Immature natural killer cell (primary cell): ENCODE results near the gene CBX4. TPM values are rescaled to one million over a fixed set of nuclear protein-coding genes. Genes with fewer than 3 reads are reported as not detected.

Experiments
- DNase-seq, 3 donors: peaks; one replicate each; pipeline ENCODE4 v3.0.0; 2022; ENCODE audit warnings: mixed read lengths in 1 of 3
- H3K27ac Mint-ChIP-seq, 6 donors: one replicate each; pipeline ENCODE4 v1.8.0; 2020; ENCODE audit warnings: mixed read lengths in 6 of 6, mild to moderate bottlenecking in 5 of 6, inconsistent platforms in 4 of 6, moderate library complexity in 3 of 6
- H3K27me3 Mint-ChIP-seq, 3 donors: one replicate each; pipeline ENCODE4 v1.8.0; 2020 to 2021; ENCODE audit warnings: low read depth in 3 of 3, mild to moderate bottlenecking in 3 of 3, mixed read lengths in 3 of 3, moderate library complexity in 3 of 3, inconsistent platforms in 1 of 3
- H3K36me3 Mint-ChIP-seq, 3 donors: one replicate each; pipeline ENCODE4 v1.8.0; 2020; ENCODE audit warnings: mixed read lengths in 3 of 3, inconsistent platforms in 2 of 3, mild to moderate bottlenecking in 2 of 3
- H3K4me1 Mint-ChIP-seq, 2 donors: one replicate each; pipeline ENCODE4 v1.8.0; 2020; ENCODE audit warnings: inconsistent platforms in 2 of 2, mild to moderate bottlenecking in 2 of 2, mixed read lengths in 2 of 2, moderate library complexity in 1 of 2
- H3K4me3 Mint-ChIP-seq, 5 donors: one replicate each; pipeline ENCODE4 v1.8.0; 2020; ENCODE audit warnings: mild to moderate bottlenecking in 5 of 5, mixed read lengths in 5 of 5, inconsistent platforms in 3 of 5, moderate library complexity in 3 of 5
- H3K9me3 Mint-ChIP-seq, 6 donors: one replicate each; pipeline ENCODE4 v1.8.0; 2020; ENCODE audit warnings: mild to moderate bottlenecking in 6 of 6, mixed read lengths in 6 of 6, inconsistent platforms in 4 of 6, moderate library complexity in 3 of 6
- polyA plus RNA-seq, 3 donors: library from polyadenylated mRNA; unstranded; fragments of 300-500 nt; fragmentation: Illumina TruSeq; gene quantifications; one replicate each; pipeline ENCODE4 v1.2.3, GENCODE V29; 2021

The CBX4 gene
- polyA plus RNA-seq, 3 donors from 2014 or later: 3.0 to 6.7 (median 4.9) TPM

DNA sequence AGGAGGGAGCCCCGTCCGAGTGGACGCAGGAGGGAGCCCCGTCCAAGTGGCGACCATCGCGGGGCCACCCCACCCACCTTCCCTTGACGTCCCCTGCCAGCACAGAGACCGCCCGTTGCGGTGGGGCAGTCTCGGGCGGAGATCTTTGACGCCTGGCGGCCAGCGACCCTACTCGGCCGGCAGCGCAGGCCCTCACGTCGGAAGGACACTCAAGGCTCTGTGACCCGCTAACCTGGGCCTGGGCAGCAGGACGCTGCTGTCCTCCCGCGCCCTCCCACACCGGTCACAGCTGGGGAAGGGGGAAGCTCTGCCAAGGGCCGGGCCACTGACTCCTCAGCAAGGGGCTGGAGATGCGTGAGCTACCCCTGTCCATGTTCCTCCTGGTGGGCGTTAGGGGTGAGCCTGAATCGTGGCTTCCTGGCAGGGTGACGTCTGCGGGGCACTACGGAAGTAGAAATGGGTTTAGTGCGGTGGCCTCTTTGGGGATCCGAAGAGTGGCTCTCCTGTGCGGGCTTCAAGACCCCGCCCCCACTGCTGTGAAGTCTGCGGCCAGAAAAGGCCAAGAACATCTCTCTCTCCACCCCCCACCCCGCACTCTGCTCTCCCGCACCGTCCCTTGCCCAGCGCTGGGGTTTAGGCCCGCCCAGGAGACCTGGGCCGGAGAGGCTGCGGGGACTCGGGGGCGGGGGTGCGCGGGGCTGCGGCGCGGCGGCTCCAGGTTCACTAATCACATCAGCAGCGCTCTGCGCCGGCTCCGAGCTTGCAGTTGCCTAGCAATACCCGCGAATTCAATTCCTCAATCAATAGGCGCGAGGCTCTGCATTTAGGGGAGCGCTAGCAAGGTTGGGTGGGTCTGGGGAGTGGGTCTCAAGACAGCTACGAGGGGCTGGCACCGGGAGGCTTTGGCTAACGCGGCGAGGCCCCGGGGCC is 48.2 kb downstream of the CBX4 start:
- Mint-ChIP-seq H3K27me3 (peaks cover 21 to 54% (median 36%) of the 10 kb centered on the region in 3 donors), H3K27ac (no peak overlapping the region), H3K9me3 (peaks cover 0 to 4% (median 0%) of the 10 kb centered on the region in 6 donors), H3K36me3 (peaks cover 0 to 3% (median 3%) of the 10 kb centered on the region in 3 donors), H3K4me1 (peaks cover 3 to 8% of the 10 kb centered on the region in 2 donors), H3K4me3 (peak overlapping the region in 1 of 5 donors; percentile 38)
- no peak for DNase-seq

- Mint-ChIP-seq H3K27ac (no peak overlapping the region), H3K36me3 (peaks cover 0 to 3% (median 3%) of the 10 kb centered on the region in 3 donors), H3K4me1 (peaks cover 0 to 4% of the 10 kb centered on the region in 2 donors), H3K9me3 (peaks cover 0 to 2% (median 0%) of the 10 kb centered on the region in 6 donors), H3K27me3 (peaks cover 22 to 54% (median 34%) of the 10 kb centered on the region in 3 donors), H3K4me3 (no peak overlapping the region)
- no peak for DNase-seq
Measured at GRCh38 chr17:79789943-79790804, 49.1 kb downstream of the CBX4 start.

GRCh38 chr17:79788989-79789942 is 50.0 kb downstream of the CBX4 start:
- H3K27ac Mint-ChIP-seq: no peak overlapping the region
- peaks cover 23 to 54% (median 34%) of the 10 kb centered on the region in 3 donors for H3K27me3 Mint-ChIP-seq
- no peak for DNase-seq
- peaks cover 0 to 2% (median 0%) of the 10 kb centered on the region in 6 donors for H3K9me3 Mint-ChIP-seq
- H3K4me3 Mint-ChIP-seq: peak overlapping the region in 1 of 5 donors; percentile 30
- peaks cover 0 to 4% of the 10 kb centered on the region in 2 donors for H3K4me1 Mint-ChIP-seq
- H3K36me3 Mint-ChIP-seq: peaks cover 0 to 3% (median 3%) of the 10 kb centered on the region in 3 donors

- Mint-ChIP-seq H3K4me3 (peak overlapping the region in 1 of 5 donors; percentile 17), H3K4me1 (peaks cover 0 to 4% of the 10 kb centered on the region in 2 donors), H3K9me3 (peaks cover 0 to 2% (median 0%) of the 10 kb centered on the region in 6 donors), H3K36me3 (no peaks in the 10 kb centered on the region), H3K27me3 (peaks cover 23 to 50% (median 33%) of the 10 kb centered on the region in 3 donors), H3K27ac (no peak overlapping the region)
- DNase-seq: no peak
Measured at GRCh38 chr17:79788455-79788854, 50.8 kb downstream of the CBX4 start.

DNA sequence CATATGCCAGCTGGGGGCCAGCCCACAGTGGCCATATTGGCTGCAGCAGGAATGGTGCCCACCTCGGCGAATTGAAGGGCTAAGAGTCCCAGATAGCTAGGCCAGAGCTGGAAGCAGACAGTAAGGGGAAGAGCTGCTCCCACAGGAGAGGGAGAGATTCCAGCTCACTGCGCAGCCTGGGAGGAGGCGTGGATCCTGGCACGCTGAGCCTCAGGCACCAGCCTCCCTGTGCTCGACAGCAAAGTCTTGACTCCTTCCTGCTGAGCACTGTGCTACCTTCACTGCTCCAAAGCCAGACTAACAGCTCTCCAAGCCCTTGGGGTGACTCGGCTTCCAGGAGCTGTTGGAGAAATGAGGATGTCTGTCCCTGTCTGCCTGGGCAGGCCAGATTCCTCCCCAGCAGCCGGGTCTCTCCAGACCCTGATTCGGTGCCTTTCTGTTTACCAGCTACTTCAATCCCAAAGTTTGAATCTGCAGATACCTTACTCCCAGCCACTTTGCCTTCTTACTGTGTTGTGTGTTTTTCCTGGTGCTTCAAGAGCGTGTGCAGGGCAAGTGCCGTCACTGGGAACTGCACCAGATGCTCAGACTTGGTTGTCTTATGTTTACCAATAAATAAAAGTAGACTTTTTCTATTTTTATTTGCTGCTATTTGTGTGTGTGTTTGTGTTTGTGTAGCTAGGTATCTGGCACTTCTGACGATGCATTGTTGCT is 52.2 kb downstream of the CBX4 start:
- Mint-ChIP-seq H3K36me3 (no peaks in the 10 kb centered on the region), H3K4me1 (peaks cover 0 to 4% of the 10 kb centered on the region in 2 donors), H3K27ac (no peak overlapping the region), H3K9me3 (peaks cover 0 to 2% (median 0%) of the 10 kb centered on the region in 6 donors), H3K4me3 (no peak overlapping the region), H3K27me3 (peaks cover 21 to 46% (median 31%) of the 10 kb centered on the region in 3 donors)
- no peak for DNase-seq

DNA sequence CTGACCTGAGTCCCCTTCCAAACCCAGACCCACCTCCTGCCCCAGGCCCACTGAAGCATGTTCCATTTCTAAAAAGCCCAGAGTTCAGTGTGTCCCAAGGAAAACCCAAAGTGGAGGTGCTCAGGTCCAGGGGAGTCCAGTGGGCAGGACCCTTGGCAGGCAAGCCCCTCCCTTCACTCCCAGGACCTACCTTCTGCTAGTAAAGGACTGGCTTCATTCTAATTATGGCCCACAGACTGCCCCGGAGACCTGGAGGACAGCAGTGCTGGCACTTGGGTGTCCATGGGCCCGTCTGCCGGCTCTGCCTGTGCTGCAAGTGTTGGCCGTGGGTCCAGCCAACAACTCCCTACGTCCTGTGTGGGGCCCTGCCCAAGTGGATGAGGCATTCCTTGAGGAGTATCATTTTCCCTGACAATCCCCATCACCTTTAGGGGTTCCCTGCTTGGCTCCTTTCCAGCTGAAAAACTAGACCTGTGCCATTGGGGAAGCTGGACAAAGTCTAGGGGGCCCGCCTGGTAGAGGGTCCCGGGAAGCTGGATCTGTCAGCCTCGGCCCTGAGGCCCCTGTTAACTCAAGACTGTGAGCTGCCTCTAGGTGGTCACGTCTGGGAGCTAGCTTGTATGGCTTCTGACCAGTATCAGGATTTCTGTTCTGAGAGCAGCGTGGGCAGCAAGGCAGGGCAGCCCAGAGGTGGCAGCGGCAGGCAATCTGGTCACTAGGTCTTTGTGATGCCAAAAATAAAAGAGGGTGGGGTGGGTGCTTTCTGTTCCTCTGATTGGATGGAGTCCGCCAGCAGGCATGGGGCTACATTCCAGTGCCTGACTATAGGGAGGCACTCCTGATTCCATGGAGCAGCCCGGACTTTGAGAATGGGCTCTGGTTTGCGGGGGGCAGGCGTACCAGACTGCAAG is 53.1 kb downstream of the CBX4 start:
- H3K27me3 Mint-ChIP-seq: peaks cover 18 to 38% (median 30%) of the 10 kb centered on the region in 3 donors
- no peaks in the 10 kb centered on the region for H3K36me3 Mint-ChIP-seq
- H3K27ac Mint-ChIP-seq: no peak overlapping the region
- no peak overlapping the region for H3K4me3 Mint-ChIP-seq
- peaks cover 0 to 4% of the 10 kb centered on the region in 2 donors for H3K4me1 Mint-ChIP-seq
- peaks cover 0 to 2% (median 0%) of the 10 kb centered on the region in 6 donors for H3K9me3 Mint-ChIP-seq
- no peak for DNase-seq

DNA sequence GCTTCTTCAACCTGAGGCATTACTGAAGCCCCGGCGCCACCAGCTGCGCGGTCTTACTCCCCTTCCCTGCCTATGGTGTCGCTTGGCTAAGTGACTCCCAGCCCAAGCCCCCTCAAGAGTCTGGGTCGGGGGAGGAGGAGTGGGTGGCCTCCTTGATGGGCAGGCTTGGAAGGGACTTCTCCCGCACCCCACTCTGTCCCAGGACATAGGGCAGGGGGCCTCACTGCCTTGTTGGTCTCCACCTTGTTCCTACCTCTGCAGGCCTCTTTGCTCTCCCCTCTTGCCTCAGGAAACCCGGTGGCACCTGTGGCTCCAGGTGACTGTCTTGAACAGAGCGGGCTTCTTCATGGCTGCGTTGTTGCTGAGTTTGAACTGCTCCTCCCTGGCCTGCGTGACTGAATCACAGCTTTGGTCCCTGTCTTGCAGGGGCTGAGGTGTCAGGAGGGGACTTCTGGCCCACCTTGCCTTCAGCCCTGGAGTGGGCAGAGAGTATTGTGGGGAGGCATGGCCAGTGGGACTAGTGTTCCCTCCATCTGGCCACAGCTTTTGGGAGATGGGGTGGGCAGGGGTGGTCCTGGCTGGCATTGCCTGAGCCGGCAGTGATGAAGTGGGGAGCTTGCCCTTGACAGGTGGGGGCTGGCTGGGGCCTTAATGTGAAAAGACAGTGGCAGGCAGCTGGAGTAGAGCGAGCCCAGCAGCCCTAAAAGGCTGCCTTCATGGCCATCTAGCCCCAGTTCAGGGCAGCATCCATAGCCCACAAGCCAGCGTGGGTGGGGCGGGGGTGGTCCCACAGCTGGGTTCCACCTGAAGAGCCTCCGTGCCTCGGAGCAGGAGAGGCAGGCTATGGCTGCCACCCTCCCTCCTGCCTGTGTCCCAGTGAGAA is 54.0 kb downstream of the CBX4 start:
- DNase-seq: no peak
- H3K4me1 Mint-ChIP-seq: peaks cover 0 to 3% of the 10 kb centered on the region in 2 donors
- H3K27me3 Mint-ChIP-seq: peaks cover 16 to 32% (median 30%) of the 10 kb centered on the region in 3 donors
- no peak overlapping the region for H3K27ac Mint-ChIP-seq
- H3K9me3 Mint-ChIP-seq: peaks cover 0 to 2% (median 0%) of the 10 kb centered on the region in 6 donors
- no peak overlapping the region for H3K4me3 Mint-ChIP-seq
- no peaks in the 10 kb centered on the region for H3K36me3 Mint-ChIP-seq

DNA sequence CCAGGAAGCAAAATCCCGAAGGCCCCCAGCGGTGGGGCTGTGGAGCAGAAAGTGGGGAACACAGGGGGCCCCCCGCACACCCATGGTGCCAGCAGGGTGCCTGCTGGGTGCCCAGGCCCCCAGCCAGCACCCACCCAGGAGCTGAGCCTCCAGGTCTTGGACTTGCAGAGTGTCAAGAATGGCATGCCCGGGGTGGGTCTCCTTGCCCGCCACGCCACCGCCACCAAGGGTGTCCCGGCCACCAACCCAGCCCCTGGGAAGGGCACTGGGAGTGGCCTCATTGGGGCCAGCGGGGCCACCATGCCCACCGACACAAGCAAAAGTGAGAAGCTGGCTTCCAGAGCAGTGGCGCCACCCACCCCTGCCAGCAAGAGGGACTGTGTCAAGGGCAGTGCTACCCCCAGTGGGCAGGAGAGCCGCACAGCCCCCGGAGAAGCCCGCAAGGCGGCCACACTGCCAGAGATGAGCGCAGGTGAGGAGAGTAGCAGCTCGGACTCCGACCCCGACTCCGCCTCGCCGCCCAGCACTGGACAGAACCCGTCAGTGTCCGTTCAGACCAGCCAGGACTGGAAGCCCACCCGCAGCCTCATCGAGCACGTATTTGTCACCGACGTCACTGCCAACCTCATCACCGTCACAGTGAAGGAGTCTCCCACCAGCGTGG is 54.8 kb downstream of the CBX4 start:
- Mint-ChIP-seq H3K4me3 (no peak overlapping the region), H3K27me3 (peaks cover 15 to 40% (median 33%) of the 10 kb centered on the region in 3 donors), H3K36me3 (no peaks in the 10 kb centered on the region), H3K27ac (no peak overlapping the region), H3K4me1 (peaks cover 0 to 3% of the 10 kb centered on the region in 2 donors), H3K9me3 (peaks cover 0 to 2% (median 0%) of the 10 kb centered on the region in 6 donors)
- DNase-seq: no peak

DNA sequence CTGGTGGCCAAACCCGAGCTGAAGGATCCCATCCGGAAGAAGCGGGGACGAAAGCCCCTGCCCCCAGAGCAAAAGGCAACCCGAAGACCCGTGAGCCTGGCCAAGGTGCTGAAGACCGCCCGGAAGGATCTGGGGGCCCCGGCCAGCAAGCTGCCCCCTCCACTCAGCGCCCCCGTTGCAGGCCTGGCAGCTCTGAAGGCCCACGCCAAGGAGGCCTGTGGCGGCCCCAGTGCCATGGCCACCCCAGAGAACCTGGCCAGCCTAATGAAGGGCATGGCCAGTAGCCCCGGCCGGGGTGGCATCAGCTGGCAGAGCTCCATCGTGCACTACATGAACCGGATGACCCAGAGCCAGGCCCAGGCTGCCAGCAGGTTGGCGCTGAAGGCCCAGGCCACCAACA is 55.3 kb downstream of the CBX4 start:
- Mint-ChIP-seq H3K9me3 (peaks cover 0 to 2% (median 0%) of the 10 kb centered on the region in 6 donors), H3K4me3 (no peak overlapping the region)

More for the DNA sequence above, 55.3 kb downstream of the CBX4 start:
- H3K4me1 Mint-ChIP-seq: peaks cover 4 to 5% of the 10 kb centered on the region in 2 donors
- no peak for DNase-seq
- H3K27ac Mint-ChIP-seq: no peak overlapping the region
- no peaks in the 10 kb centered on the region for H3K36me3 Mint-ChIP-seq
- H3K27me3 Mint-ChIP-seq: peaks cover 15 to 39% (median 29%) of the 10 kb centered on the region in 3 donors
